Measurements from ENCODE around the gene ECD.
"Not testable (repeated sequence)": the region's sequence is repeated elsewhere in the genome, so short reads cannot be mapped to it uniquely, and the experiment has no call there.

ECD gene

DNA sequence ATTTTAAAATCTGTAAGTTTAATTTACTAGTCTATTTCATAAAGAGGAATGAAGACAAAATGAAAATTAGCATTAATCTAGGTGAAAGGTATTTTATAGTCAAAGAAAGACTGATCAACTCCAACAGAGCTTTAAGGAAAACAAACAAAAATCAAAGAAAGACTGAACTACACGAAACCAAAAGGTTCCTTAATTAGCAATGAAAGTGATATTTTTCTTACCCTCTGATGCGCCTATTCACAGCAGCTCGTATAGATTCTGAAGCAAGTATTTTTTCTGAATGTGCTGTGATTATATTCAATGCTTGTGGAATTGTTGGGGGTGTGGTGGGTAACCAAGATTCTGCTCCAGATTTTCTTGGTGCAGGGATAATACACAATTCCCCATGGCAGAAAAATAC, 11.8 kb downstream of the ECD start:
- DNase-seq: no peak

DNA sequence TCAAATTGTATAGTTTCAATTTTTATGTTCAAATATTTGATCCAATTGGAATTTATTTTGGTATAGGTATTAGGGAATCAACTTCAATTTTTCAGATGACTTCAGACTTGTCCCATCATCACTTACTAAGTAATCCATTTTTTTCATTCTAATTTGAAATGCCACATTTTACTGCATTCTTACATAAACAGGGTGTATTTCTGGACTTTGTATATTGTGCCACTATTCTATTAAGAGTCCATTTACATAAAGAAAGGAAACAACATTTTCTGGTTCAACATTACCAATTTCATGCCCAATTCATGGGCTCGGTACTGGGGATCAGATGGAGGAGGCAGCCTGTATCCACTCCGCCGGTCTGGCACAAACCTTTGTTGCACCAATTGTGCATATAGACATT, 15.8 kb downstream of the ECD start:
- no peak for DNase-seq

- DNase-seq: not testable (repeated sequence)
These were observed 17.0 kb downstream of the ECD start for GRCh38 chr10:73150633-73151413.

DNA sequence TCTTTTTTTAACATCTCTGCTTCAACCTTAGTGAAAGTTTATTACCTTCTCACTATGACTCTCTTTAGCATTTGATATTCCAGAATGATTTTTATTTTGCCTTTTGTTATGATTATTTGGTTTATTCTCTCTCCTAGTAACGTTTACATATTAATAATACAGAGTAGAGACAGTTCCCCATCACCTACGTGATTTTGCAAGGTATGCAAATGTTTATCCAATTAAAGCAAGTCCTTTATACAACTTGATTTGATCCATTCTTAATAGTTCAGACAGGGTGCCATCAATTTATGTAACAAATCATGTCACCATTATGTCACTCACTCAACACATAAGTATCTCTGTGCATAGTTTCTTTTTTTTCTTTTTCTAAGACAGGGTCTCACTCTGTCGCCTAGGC, 26.2 kb downstream of the ECD start:
- DNase-seq: no peak

GRCh38 chr10:73139251-73139650, 28.6 kb downstream of the ECD start:
- DNase-seq: no peak

- no peak for DNase-seq
These were observed 31.2 kb downstream of the ECD start for GRCh38 chr10:73136627-73137026.

GRCh38 chr10:73134727-73135126, 33.1 kb downstream of the ECD start:
- no peak for DNase-seq

- peak; percentile 41 for DNase-seq
These were observed 35.7 kb downstream of the ECD start for GRCh38 chr10:73131913-73132686.

- DNase-seq: peak; percentile 94
These were observed 36.5 kb downstream of the ECD start for GRCh38 chr10:73131301-73131700.

DNA sequence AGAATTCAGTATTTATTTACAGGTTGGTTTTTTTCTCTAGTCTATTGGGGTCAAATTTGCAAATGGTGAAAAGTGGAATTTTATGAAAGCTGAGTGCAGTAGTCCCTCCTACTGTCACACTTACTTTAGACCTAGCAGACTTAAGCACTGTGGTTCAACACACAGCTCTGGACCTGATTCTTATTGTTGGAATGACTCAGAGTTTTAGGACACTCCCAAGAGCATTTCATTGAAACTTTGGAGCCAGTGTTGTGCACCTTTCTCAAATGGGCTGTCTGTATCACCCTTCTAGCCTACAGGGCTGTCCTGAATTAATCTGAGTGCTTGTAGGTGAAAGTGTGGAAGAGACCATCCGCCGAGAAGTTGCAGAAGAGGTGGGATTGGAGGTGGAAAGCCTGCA, 41.5 kb downstream of the ECD start:
- DNase-seq: no peak

- DNase-seq: no peak
These were observed 47.9 kb downstream of the ECD start for GRCh38 chr10:73119952-73120351.

- no peak for DNase-seq
These were observed 48.4 kb downstream of the ECD start for GRCh38 chr10:73119457-73119856.

DNA sequence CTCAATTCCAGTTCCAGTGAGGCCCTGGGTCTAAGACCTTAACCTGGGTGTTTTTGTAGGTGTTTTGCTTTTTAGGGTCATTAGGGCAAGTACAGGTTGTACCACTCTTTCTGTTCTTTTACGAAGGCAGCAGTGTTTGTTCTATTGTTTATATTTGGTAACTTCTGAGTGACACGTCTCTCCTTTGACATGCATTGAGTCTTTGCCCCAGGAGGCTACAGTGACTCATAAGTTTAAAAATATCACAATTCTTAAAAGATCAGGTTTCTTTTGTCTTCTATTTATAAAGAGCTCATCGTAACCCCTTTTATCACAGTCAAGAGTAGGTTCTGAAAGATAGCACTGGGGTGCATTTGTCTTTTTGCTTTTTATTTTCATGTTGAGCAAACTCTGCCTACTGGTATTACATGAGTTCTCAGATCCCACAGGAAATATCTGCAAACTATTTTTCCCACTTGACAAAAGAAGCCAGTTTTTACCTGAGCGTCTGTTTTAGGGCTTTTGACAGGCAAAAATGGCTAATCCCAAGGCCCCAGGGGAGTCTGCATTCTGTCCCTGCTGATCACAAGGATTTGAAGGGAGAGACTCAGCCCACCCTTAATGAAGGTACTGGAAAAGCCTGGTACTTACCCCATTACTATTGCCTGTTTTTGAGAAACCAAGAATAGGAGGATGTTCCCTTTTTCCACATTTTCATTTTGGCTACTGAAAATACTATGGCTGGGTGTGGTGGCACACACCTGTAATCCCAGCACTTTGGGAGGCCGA, 49.6 kb downstream of the ECD start:
- peak; percentile 21 for DNase-seq

GRCh38 chr10:73116017-73116416, 51.8 kb downstream of the ECD start:
- no peak for DNase-seq

DNA sequence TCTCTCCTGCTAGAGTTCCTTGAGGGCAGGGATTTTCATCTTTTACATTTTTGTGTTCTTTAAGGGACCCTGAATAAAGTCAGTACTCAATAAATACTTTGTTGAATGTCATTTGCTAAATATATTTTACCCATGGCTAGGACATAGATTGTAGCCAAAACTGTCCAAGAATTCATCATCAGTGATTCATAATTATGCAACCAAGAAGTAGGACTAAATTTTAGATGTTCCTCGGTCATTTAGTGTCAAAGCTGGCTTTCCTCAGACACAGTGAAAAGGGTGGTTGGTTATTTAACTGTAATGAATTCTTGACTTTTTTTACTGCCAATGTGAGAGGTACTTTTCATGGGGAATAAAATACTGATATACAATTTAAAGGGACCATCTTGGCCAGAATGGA, 54.3 kb downstream of the ECD start:
- no peak for DNase-seq

- not testable (repeated sequence) for DNase-seq
These were observed 55.8 kb downstream of the ECD start for GRCh38 chr10:73112032-73112431.

- DNase-seq: peak; percentile 84
These were observed 57.4 kb downstream of the ECD start, which contains the start of gene NUDT13 for GRCh38 chr10:73110345-73110849. Gene NUDT13 (plus strand): TSS chr10:73110455. CDS start chr10:73114366, 3,911 bp downstream.

DNA sequence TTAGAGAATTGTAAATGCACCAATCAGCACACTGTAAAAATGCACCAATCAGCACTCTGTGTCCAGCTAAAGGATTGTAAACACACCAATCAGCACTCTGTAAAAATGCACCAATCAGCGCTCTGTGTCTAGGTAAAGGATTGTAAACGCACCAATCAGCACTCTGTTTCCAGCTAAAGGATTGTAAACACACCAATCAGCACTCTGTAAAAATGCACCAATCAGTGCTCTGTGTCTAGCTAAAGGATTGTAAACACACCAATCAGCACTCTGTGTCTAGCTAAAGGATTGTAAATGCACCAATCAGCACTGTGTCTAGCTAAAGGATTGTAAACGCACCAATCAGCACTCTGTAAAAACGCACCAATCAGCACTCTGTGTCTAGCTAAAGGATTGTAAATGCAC, 58.6 kb downstream of the ECD start:
- not testable (repeated sequence) for DNase-seq

- no peak for DNase-seq
These were observed 61.5 kb downstream of the ECD start for GRCh38 chr10:73106301-73106700.

GRCh38 chr10:73099141-73099540, 68.7 kb downstream of the ECD start:
- no peak for DNase-seq

DNA sequence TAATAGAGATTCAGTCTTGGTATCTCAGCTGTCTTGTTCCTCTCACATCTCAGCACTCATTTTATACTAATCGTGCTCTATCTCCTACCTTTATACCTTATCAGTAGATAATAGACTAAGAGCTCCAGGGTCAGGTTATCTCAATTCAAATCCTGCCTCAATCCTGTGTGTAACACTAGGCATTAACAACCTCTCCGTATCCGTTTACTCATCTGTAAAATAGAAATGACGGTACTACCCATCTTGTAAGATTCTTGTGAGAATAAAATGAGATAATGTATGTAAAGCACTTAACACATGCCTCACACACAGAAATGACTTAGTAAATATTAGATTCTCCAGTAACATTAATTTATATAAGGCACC, 70.5 kb downstream of the ECD start:
- no peak for DNase-seq

GRCh38 chr10:73096449-73097304, 71.1 kb downstream of the ECD start, which contains the start of gene P4HA1:
Gene P4HA1 (minus strand): TSS chr10:73096866. CDS start chr10:73074883, 21,983 bp downstream.
- peak; percentile 96 for DNase-seq
